NCI-H2107 (cell line): ENCODE data around the gene MMP7.

ENCODE experiments used
- DNase-seq: peaks from one replicate; lab custom pipeline; 2025; lab: John Stamatoyannopoulos, UW

MMP7 gene, protein sequence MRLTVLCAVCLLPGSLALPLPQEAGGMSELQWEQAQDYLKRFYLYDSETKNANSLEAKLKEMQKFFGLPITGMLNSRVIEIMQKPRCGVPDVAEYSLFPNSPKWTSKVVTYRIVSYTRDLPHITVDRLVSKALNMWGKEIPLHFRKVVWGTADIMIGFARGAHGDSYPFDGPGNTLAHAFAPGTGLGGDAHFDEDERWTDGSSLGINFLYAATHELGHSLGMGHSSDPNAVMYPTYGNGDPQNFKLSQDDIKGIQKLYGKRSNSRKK

DNA sequence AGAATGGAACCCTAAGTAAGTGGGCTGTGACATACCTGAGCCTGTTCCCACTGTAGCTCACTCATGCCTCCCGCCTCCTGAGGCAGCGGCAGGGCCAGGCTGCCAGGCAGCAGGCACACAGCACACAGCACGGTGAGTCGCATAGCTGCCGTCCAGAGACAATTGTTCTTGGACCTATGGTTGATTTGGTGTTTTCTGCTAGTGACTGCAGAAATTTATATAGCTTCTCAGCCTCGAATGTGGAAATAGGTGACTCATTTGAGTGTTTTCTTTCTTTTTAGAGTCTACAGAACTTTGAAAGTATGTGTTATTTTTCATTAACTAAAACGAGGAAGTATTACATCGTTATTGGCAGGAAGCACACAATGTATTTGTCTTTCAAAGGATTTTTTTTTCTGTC is at the start of gene MMP7:
Gene MMP7 (minus strand): TSS at position 190 of the 400 bp plus-strand sequence. CDS start 47 bp downstream, at position 143.
- DNase-seq: no peak

DNA sequence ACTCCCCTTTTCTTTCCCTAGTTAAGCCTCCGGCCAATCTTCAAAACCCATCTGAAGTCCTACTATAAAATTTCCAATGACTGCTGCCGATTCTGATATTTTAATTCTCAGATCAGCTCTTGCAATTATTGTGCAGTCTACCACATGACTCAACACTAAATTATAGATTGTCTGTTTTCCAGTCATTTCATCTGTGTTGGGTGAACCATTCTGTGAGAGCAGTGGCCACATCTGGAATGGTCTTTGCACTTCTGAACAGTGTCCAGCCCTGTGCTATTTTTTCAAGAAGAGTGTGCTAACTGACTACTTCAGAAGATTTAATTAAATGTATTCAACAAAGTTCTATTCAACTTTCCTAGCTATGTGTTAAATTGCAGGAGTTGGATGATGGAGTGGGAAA is 47.2 kb upstream of the MMP7 start:
- DNase-seq: no peak

DNA sequence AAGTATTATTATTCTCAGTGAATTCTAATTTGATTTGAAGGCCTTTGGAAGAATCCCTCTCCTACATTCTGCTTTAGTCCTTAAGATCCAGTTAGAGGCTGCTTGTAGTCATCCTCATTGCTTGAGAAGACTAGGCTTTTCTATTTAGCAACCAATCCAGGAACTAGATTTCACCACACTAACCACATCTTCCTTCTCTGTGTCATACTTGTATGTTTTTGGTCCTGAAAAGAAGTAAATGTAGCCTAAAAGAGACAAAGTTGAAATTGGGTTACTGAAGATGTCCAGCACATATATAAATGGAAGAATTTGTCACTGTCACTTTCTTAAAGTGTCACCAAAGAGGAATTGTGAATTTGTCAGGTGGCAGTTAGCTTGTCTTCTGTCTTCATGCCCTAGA is 46.6 kb upstream of the MMP7 start:
- no peak for DNase-seq

DNA sequence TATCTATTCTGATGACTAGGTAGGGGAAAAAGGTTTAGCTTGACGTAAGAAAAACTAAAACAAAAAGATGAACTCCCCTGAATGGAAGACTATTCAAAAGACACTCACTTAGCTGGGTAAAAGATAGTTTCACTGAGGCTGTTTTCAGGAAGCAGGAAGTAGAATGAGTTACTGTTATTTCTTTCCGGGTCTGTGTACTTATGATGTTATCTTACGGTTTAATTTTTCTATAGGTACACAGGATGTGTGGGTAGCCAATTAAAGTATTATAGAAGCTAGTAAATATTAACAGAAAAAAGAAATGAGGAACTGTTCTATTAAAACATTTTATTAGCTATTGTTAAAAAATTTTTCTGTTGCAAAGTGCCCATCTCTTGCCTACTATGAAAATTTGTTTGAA is 45.8 kb upstream of the MMP7 start:
- no peak for DNase-seq

GRCh38 chr11:102575012-102575411 is 44.5 kb upstream of the MMP7 start:
- no peak for DNase-seq

DNA sequence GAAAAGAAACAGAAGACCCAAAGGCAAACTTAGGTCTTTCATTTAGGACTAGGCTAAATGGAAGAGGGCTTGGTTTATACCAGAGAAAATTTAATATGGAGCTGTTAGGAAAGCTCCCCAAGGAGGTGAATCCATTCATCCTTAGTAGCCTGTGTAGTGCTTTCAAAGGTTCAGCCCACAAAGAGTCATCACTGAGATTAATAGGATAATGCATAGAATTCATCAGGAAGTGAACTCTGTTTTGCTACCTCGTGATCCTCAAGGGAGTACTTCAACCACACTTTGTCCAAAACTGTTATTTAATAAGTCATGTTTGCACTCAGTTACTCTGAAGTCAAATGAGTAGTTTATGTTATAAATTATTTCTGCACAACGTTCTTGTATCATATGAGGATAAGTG is 43.3 kb upstream of the MMP7 start:
- DNase-seq: no peak

- no peak for DNase-seq
These were observed 42.1 kb upstream of the MMP7 start for GRCh38 chr11:102572554-102573220.

DNA sequence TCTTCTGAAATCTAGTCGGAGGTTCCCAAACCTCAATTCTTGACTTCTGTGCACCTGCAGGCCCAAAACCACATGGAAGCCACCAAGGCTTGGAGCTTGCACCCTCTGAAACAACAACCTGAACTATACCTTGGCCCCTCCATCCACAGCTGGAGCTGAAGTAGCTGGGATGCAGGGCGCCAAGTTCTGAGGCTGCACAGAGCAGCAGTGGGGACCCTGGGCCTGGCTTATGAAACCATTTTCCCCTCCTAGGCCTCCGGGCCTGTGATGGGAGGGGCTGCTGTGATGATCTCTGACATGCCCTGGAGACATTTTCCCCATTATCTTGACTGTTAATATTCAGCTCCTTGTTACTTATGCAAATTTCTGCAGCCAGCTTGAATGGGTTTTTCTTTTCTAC is 38.3 kb upstream of the MMP7 start:
- DNase-seq: no peak

DNA sequence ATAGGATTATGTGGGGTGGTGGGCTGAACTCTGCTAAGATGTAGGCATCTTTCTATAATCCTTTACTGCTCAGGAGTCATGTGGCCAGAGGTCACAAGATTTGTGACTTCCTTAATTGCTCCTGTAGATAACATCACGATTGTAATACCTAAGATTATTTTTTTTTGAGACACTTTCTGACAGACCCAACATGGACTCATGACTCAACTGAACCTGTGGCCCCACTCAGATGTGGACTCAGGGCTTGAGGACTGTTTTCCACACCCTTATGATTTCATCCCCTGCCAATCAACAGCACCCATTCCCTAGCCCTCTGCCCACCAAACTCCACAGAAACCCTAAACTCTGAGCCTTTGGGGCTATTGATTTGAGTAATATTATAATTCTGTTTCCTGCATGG is 35.6 kb upstream of the MMP7 start:
- no peak for DNase-seq

GRCh38 chr11:102564110-102564509 is 33.6 kb upstream of the MMP7 start:
- no peak for DNase-seq

DNA sequence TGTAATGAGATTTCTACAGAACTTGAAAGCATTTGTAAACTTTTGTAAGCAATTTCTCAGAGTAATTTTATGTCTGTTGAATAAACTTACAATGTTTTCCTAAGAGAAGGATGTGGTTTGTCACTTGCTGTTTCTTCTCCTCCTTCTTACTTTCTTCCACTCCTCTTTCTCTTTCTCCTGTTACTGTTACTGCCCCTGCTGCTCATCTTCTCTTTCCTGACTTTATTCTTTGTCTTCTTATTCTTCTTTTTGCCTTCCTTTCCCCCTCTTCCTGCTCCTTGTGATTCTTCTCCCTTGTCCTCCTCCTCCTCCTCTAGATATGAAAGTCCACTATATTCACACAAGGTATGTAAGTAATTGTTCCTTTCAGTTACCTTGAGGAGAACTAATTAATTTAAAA is 31.1 kb upstream of the MMP7 start:
- no peak for DNase-seq

DNA sequence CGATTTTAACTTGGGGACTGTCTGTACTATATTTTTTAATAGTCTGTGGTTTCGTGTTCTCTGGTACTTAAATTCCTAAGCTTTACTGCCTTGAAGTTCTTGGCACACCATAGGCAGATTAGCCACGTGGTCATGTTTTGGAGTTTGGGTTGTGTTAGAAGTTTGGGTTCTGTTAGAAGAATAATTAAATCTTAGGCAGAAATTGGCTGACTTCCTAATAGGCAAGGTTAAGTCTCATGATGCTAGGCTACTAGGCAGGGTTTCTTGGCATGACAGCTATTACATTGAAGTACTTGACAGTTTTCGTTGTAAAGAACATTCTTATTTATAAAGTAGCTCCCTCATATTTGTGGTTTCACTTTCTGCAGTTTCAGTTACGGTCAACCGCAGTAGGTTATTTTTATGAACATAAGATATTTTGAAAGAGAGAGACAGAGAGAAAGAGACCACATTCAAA is 30.0 kb upstream of the MMP7 start:
- DNase-seq: no peak

GRCh38 chr11:102559839-102560238 is 29.3 kb upstream of the MMP7 start:
- no peak for DNase-seq

DNA sequence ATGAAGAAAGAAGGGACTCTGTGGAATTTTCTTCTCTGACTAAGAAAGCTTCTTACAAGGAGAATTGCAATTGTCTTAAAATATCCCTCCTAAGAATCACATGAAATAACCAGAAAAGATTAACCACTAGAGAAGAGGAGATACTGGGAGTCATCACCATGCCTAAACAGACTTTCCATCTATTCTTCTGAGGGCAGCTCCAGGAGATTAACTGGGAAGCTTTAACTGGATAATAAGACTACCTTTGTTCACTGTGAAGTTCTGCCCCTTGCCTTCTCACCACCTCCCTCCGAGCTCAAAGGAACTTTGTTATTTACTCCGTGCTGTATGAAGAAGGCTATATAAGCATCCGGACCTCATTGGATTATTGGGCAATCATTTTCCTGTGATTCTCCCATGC is 24.5 kb upstream of the MMP7 start:
- DNase-seq: no peak

DNA sequence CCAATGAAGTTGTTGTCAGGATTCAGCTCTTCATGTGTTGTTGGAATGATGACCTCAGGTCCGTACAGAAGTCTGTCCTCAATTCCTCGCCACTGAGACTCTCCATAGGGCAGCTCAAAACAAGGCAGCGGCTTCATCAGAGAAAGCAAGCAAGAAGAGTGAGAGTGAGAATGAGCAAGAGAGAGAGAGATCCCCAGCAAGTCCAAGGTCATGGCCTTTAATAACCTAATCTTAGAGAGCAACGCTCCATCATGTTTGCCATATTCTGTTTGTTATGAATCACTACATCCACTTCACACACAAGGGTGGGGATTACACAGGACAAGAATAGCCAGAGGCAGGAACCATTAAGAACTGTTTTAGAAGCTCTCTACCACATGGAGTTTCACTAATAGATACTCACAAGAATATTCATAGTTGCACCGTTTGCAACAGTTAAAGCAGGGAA is 23.3 kb upstream of the MMP7 start:
- no peak for DNase-seq

GRCh38 chr11:102552447-102553194 is 22.1 kb upstream of the MMP7 start:
- no peak for DNase-seq

- DNase-seq: no peak
These were observed 21.5 kb upstream of the MMP7 start for GRCh38 chr11:102552020-102552419.

GRCh38 chr11:102551169-102551781 is 20.7 kb upstream of the MMP7 start:
- DNase-seq: no peak

GRCh38 chr11:102546923-102547471 is 16.4 kb upstream of the MMP7 start:
- no peak for DNase-seq

GRCh38 chr11:102546427-102546826 is 15.9 kb upstream of the MMP7 start:
- DNase-seq: no peak

DNA sequence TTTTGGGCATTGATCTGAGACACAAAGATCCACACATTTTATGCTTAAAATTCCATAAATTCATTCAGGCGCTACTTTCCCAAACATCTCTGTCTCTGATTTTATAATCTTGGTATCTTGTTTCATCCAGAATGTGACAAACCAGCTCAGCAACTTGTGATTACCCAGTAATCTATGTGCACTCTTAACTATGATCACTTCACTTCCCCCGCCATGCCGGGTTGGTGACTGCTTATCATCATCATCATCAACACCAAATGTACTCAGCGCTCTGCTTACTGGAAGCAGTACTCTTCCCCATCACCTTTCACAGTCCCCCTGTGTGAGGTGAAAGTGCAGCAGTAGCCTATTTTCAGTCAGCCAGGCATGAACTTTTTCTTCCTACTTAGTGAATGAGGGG is 15.2 kb upstream of the MMP7 start:
- DNase-seq: no peak

GRCh38 chr11:102544594-102544993 is 14.0 kb upstream of the MMP7 start:
- no peak for DNase-seq
